ENCODE results near the gene TMEM141. TPM values are rescaled to one million over a fixed set of nuclear protein-coding genes. Genes with fewer than 3 reads are reported as not detected.

TMEM141 gene
- total RNA-seq, 1 experiment from 2014 or later, result 70.4 TPM

GRCh38 chr9:136769710-136770191 is 21.4 kb upstream of the TMEM141 start:
- no peak overlapping the region for H3K27ac Mint-ChIP-seq (ENCODE audit: low read depth, unreplicated experiment)
- peak; percentile 37 for TF ChIP-seq CTCF (IDR thresholded peaks at IDR 0.05; ENCODE audit: unreplicated experiment)
- ChIA-PET POLR2A (no interaction called here), CTCF (interaction anchor here (0.6 to 3.1 kb wide), 5 partner anchors 9 to 295 kb away, joined by 3 to 11 read pairs (median 4); no protein-coding TSS in a partner anchor)
- no peaks in the 10 kb centered on the region for H3K27me3 Mint-ChIP-seq (ENCODE audit: insufficient read depth, unreplicated experiment)
- no peaks in the 10 kb centered on the region for H3K9me3 Mint-ChIP-seq (ENCODE audit: unreplicated experiment)
- H3K4me3 Mint-ChIP-seq (ENCODE audit: unreplicated experiment), result no peak overlapping the region
- no TSS peak for BruUV-seq (replicated peaks)
- H3K4me1 Mint-ChIP-seq (ENCODE audit: insufficient read depth, unreplicated experiment), result peaks cover 7% of the 10 kb centered on the region
- peak; percentile 13 for DNase-seq (ENCODE audit: unreplicated experiment)
- no peaks in the 10 kb centered on the region for H3K36me3 Mint-ChIP-seq (ENCODE audit: insufficient read depth, unreplicated experiment)
- intact Hi-C loops (cut with micrococcal nuclease), result no loop called here

GRCh38 chr9:136771907-136772415 is 19.2 kb upstream of the TMEM141 start:
- CTCF ChIA-PET, result interaction anchor here (1.2 to 3.1 kb wide), 2 partner anchors 16 to 44 kb away, joined by 5 to 11 read pairs; no protein-coding TSS in a partner anchor
- H3K4me1 Mint-ChIP-seq (ENCODE audit: insufficient read depth, unreplicated experiment), result peaks cover 2% of the 10 kb centered on the region
- no TSS peak for BruUV-seq (replicated peaks)
- intact Hi-C loops (cut with micrococcal nuclease), result no loop called here
- H3K36me3 Mint-ChIP-seq (ENCODE audit: insufficient read depth, unreplicated experiment), result no peaks in the 10 kb centered on the region
- H3K9me3 Mint-ChIP-seq (ENCODE audit: unreplicated experiment), result no peaks in the 10 kb centered on the region
- no peak overlapping the region for H3K27ac Mint-ChIP-seq (ENCODE audit: low read depth, unreplicated experiment)
- no peak for TF ChIP-seq CTCF (IDR thresholded peaks at IDR 0.05; ENCODE audit: unreplicated experiment)
- no peak overlapping the region for H3K4me3 Mint-ChIP-seq (ENCODE audit: unreplicated experiment)
- DNase-seq (ENCODE audit: unreplicated experiment), result no peak
- POLR2A ChIA-PET, result interaction anchor here (0.6 to 0.7 kb wide), 4 partner anchors 8 to 77 kb away, joined by 3 read pairs; no protein-coding TSS in a partner anchor
- H3K27me3 Mint-ChIP-seq (ENCODE audit: insufficient read depth, unreplicated experiment), result peaks cover 5% of the 10 kb centered on the region

- ChIA-PET POLR2A (no interaction called here), CTCF (interaction anchor here (1.1 to 1.9 kb wide), 3 partner anchors 9 to 15 kb away, joined by 3 to 9 read pairs (median 3); partner anchors contain the start of genes LCN15 and LCN8)
- Mint-ChIP-seq H3K27me3 (ENCODE audit: insufficient read depth, unreplicated experiment) (peaks cover 21% of the 10 kb centered on the region), H3K36me3 (ENCODE audit: insufficient read depth, unreplicated experiment) (no peaks in the 10 kb centered on the region), H3K27ac (ENCODE audit: low read depth, unreplicated experiment) (no peak overlapping the region), H3K4me1 (ENCODE audit: insufficient read depth, unreplicated experiment) (no peaks in the 10 kb centered on the region), H3K9me3 (ENCODE audit: unreplicated experiment) (no peaks in the 10 kb centered on the region), H3K4me3 (ENCODE audit: unreplicated experiment) (no peak overlapping the region)
- intact Hi-C loops (cut with micrococcal nuclease), result no loop called here
- no peak for DNase-seq (ENCODE audit: unreplicated experiment)
- TF ChIP-seq CTCF (IDR thresholded peaks at IDR 0.05; ENCODE audit: unreplicated experiment), result no peak
- no TSS peak for BruUV-seq (replicated peaks)
Observed at GRCh38 chr9:136773386-136774044, 17.6 kb upstream of the TMEM141 start.

- H3K27me3 Mint-ChIP-seq (ENCODE audit: insufficient read depth, unreplicated experiment), result peaks cover 31% of the 10 kb centered on the region
- no peak overlapping the region for H3K4me3 Mint-ChIP-seq (ENCODE audit: unreplicated experiment)
- CTCF ChIA-PET, result interaction anchor here (0.7 to 1.9 kb wide), 6 partner anchors 9 to 290 kb away, joined by 3 to 9 read pairs (median 3); partner anchors contain the start of genes LCN15 and LCN8
- H3K36me3 Mint-ChIP-seq (ENCODE audit: insufficient read depth, unreplicated experiment), result no peaks in the 10 kb centered on the region
- no peak for DNase-seq (ENCODE audit: unreplicated experiment)
- no peak overlapping the region for H3K27ac Mint-ChIP-seq (ENCODE audit: low read depth, unreplicated experiment)
- no TSS peak for BruUV-seq (replicated peaks)
- intact Hi-C loops (cut with micrococcal nuclease), result no loop called here
- TF ChIP-seq CTCF (IDR thresholded peaks at IDR 0.05; ENCODE audit: unreplicated experiment), result no peak
- POLR2A ChIA-PET, result interaction anchor here (0.5 to 0.6 kb wide), 2 partner anchors 33 to 142 kb away, joined by 3 read pairs; no protein-coding TSS in a partner anchor
- H3K9me3 Mint-ChIP-seq (ENCODE audit: unreplicated experiment), result no peaks in the 10 kb centered on the region
- H3K4me1 Mint-ChIP-seq (ENCODE audit: insufficient read depth, unreplicated experiment), result no peaks in the 10 kb centered on the region
Observed at GRCh38 chr9:136774416-136775045, 16.6 kb upstream of the TMEM141 start.

Data from MCF 10A (cell line).